ENCODE results near the gene IL24.

DNA sequence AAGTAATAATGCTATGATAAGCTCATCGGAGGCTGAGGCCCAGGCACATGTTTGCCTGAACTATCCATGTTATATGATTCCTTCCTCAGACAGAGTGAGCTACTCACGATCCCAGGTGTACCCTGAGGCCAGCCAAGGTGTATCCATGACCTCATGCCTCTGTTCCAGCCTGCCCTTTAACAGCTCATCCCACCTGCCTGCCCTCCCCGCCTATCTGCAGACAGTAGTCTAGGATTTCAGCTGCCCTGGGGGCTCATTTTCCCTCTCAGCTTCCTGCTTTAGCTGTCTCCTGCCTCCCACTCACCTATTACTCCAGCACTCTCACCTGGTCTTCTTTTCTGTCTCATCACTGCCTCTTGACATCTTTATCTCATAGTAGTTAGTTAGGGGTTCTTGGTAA lies 1.9 kb upstream of the IL24 start:
- TF ChIP-seq POLR2A (IDR thresholded peaks at IDR 0.05; ENCODE audit: low read length) = no peak
- no peak for TF ChIP-seq GATA1 (IDR thresholded peaks at IDR 0.05; ENCODE audit: low read depth, low read length)

Measured in erythroblast (primary cell).